Kasumi-1 (cell line): ENCODE results near the gene CCDC149.
"Not testable (repeated sequence)": the region's sequence is repeated elsewhere in the genome, so short reads cannot be mapped to it uniquely, and the experiment has no call there.

Experiments
- DNase-seq, 2 experiments: peaks; one replicate each; lab custom pipeline; 2025; lab: John Stamatoyannopoulos, UW

Gene CCDC149

DNA sequence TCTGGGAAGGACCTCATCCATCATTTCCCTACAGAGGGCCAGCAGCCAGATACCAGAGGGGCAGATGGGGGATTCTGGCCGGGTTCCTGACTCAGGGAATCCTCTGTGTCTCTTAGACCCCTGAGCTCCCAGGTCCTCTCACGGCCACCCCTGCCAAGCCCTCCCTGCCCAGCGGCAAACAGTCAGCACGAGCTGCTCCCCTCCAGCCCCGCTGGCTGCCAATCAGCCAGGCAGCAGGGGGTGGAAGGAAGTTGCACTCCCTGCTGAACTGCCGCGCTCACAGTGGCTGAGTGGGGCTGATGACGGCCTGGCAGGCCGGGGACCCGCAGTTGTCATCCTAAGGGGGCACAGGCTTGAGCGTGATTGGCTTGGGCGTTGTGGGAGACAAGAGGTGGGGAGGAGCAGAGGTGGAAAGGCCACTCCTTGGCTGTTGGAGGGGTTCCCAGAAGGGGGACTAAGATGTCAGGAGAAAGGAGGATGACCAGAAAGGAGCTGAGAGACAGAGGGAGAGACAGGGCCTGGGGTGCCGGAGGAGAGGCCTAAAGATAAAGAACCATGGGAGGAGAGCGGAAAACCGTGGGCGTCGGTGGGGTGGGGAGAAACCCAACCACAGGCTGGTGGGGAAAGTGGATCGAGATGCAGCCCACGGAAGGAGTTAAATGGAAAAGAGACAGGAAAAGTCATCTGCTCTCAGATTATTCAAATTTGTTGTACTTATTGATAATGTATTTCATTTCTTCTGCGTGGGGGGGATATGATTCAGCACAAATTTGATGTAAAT is 4.4 kb upstream of the CCDC149 start:
- DNase-seq, result no peak

DNA sequence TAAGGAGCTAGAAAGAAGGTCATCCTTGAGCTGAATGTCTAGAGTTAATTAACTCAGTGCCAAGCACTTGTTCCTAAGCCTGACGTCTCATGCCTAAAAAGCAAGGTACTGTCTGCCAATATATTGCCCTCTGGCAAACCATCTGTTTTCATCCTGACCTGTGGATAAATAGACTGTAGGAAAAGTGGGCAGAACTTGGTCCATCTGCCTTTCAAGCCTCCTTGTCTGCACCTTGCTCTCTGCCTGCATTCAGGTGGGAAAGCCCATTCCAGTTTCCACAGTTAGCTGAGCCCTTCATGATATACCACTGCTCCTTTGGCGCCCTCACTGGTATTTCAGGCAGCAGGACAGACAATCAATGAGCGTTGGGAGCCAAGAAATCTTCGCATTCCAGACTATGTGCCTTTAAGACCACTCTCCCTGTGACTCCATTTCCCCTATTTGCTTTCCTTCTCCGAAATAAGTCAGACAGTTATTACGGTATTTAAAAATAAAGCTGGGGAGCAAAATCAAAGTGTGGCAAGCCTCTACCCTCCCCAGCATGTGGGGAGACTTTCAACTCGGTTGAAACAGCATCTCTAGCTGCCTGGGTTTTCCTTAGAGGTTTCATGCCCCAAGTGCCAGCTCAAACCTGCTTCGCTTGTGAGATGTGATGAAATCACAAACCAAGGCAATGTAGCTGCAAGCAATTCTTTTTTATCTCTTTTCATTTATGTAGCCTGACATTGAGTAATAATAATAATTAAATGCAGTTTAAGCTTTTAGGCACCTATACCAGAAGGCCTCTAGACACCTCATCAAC is 2.5 kb upstream of the CCDC149 start:
- no peak for DNase-seq

DNA sequence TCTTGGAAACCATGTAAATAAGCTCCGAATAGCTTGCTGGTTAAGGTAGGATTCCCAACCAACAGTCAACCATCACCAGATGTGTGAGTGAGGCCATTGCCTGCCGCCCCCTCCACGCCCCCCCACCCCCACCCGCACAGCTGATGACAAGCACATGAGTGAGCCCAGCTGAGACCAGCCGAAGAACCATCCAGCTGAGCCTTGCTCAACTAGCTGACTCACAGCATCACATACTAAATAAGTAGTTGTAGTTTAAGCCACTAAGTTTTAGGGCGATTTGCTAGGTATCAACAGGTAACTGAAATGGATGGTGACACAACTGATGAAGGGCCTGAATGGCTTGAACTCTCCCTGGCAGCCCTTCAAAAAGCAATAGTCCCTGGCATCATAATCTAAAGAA is 1.6 kb upstream of the CCDC149 start:
- DNase-seq, result no peak

DNA sequence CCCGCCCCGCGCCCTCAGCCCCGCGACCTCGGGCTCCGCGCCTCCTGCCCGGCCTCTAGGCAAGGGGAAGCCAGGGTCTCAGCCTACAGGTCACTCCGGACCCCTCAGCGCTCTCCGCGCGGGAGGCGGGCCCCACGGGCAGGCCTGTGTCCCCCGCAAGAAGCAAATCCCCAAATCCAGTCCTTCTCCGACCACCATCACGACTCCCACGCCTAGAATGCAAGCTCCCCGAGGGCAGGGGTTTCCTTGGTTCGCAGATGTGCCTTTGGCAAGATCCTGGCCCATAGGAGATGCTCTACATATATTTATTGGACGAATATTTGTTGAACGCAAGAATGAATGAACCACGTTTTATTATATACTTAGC is 260 bp upstream of the CCDC149 start:
- DNase-seq, result no peak

DNA sequence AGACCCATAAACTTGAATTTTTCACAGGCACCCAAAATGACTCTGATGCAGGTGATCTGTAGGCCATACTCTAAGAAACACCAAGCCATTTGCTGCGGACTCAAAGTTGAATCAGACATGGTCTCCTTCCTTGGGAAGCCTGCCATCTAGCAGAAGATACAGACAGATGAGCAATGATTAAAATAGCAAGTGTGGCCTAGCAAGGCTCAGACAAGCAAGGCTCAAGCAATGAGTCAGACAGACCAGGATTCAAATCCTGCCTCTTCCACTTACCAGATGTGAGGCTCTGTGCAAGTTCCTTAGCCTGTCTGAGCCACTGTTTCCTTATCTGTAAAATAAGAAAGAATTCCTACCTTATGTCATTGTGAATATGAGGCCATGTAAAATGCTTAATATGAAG is 2.3 kb downstream of the CCDC149 start:
- no peak for DNase-seq

DNA sequence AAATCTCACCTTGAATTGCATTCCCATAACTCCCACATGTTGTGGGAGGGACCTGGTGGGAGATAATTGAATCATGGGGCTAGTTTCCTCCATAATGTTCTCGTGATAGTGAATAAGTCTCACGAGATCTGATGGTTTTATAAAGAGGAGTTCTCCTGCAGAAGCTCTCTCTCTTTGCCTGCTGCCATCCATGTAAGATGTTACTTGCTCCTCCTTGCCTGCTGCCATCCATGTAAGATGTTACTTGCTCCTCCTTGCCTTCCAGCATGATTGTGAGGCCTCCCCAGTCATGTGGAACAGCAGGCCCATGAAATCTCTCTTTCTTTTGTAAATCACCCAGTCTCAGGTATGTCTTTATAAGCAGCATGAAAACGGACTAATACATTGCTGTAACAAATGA is 3.2 kb downstream of the CCDC149 start:
- not testable (repeated sequence) for DNase-seq

DNA sequence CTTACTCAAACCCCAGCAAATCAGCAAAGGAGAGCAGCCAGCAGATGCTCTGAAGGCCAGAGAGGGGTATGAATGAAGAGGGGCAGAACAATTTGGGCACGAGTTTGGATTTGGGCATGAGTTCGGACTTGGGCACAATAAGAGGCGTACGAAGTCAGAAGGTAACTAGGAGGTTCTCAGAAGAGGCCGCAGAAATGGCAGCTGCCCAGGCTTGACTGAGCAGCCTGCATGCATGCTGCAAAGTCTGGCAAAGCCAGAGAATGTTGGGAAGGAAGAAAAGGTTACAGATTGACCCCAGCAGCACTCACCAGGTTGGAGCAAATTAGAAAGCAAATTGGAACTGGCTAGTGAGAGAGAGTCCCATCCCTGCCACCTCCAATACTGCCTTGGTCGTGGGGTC is 15.2 kb downstream of the CCDC149 start:
- DNase-seq, result no peak

DNA sequence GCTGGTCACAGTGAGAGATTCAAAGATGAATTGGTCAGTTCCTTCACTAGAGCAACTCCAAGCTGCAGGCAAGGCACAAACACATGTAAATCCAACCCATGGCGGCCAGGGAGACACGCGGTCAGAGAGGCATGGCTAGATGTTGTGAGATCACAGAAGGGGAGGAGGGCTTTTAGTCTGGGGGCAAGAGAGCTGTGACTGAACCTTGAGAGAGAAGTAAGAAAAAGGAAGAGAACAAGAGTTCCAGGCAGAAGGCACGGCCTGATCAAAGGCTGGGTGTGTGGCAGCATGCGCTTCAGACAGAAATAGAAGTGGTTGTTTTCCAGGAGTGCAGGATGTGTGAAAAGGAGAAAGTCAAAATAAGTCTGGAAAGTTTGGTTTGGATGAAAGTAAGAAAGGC is 15.9 kb downstream of the CCDC149 start:
- no peak for DNase-seq

DNA sequence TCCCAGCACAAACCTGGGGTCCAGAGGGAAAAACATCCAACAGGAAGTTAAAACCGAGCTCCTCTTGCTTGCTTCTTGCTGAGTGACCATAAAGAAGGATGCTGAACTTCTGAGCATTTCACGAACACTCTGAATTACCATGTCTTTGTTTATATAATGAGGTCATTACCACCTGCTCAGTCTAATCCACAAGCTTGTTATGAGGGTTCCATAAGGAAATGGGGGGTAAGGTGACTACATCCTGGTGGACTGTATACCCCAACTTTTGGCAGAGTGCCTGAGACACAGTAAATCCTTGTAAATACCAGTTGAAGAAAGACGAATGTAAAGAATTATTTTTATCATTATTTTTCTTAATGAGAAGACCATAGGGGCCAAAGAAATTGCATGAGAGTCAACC is 16.8 kb downstream of the CCDC149 start:
- DNase-seq, result no peak

DNA sequence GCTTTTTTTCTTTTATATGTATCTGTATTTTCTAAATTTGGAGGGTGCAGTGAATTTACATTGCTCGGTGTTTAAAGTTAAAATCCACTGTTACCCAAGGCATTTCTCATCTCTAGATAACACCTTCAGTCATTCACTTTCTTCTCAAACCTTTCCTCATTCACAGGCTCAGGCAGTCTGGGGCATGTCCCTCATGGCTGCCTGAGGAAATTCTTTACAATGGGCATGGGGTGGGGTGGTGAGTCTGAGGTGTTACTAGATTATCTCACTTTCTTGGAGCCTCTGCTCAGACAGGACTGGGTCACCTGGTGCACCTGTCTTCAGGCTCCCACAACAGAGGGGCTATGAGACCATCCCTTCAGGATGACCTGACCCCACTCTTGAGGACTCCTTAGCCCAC is 17.4 kb downstream of the CCDC149 start:
- DNase-seq, result no peak

DNA sequence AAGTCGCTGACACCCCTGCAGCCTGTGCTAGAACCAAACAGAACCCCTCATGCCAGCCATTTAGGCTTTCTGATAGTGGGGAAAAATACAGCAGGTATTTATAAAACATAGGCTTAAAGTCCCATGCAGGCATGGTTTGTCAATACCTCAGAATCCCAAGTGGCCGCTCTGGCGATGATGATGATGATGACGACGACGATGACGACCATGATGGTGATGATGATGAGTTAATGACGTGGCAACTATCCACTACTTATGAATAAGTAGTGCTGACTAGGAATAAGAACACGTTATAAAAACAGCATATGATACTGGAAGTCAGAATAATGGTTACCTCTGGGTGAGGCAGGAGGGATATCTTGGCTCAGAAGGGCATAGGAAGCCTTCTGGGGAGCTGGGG is 18.0 kb downstream of the CCDC149 start:
- no peak for DNase-seq

DNA sequence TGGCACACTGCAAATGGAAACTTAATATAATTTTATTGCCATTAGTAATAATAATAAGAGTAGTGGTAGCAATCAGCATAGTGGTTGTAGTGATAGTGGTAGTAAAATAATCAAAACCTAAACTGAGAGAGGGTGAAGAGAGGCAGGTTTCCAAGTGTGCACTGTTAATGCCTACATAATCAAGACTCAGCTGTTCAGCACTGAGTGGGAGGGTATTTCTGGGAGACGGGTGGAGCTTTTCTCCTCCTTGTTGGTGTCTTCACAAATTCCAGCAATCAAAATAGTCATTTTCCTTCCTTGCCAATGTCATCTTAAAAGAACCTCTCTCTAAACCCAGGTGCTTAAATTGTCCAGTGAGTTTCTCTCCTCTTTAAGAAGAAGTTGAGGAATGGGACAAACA is 18.6 kb downstream of the CCDC149 start:
- DNase-seq, result no peak

DNA sequence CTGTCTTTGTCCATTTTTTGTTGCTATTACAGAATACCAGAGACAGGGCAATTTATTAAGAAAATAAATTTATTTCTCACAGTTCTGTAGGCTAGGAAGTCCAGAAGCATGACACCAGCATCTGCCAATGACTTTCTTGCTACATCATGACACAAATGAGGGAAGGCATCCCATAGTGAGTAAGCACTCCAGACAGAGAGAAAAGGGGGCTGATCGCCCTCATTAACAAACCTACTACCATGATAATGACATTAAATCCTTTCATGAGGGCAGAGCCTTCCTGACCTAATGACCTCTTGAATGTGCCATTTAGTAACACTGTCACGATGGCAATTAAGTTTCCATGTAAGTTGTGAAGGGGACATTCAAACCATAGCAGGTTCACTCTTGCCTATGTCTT is 20.1 kb downstream of the CCDC149 start:
- no peak for DNase-seq

DNA sequence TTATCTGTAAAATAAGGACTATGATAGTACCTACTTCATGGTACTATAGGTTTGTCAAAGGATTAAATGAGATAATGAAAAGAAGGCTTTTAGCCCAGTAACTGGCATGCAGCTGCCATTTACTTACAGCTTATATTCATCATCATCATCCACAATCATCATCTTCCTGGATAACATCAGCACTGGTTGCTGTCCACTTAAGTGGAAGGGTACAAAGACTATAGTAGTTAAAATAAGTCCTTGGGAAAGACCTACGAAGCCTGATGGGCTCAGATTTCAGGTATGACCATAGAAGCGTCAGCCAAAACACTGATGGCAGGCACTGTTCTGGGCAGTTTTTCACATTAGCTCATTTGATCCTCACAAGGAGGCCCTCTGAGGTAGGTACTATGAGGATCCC is 20.6 kb downstream of the CCDC149 start:
- no peak for DNase-seq

DNA sequence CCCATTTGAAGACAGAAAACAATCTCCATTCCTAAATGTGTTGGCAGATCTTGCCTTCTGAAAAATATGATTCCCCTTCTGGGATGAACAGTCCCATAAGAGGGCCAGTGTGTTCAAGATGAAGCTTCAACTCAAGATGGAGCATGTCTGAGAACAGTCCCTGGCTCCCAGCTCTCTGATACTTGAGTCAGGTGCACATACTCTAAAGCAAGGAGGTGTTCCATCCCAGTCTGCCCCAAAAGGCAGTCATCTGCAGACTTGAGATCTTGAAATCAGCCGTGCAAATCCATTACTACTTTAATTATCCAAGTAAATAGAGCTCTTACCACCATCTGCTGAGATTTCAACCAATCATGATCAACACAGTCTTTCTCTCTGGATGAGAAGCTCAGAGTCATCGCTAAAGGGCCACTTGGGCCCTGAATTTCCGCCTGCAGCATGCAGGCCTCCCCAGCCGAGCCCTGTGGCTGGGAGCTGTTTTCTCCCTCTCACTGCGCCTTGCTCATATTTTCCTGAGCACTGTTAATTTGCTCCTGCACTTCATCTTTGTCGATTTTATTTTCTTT is 22.2 kb downstream of the CCDC149 start:
- DNase-seq, result no peak

DNA sequence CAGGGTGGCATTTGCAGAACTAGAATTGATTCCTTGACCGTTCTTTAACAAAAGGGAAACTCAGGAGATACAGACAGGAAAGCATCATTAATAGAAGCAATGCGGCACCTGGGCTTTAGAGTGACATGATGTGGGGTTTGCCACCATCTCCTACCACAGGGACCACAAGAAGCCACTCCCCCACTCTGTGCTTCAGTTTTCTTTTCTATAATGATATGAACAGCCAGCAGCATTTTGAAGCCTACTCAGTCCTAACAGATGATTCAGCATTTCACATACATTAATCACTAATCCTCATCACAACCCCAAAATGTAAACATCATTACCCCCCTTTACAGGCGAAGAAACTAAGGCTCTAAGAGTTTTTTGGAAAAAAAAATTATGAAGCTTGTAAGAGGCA is 22.9 kb downstream of the CCDC149 start:
- DNase-seq, result no peak

DNA sequence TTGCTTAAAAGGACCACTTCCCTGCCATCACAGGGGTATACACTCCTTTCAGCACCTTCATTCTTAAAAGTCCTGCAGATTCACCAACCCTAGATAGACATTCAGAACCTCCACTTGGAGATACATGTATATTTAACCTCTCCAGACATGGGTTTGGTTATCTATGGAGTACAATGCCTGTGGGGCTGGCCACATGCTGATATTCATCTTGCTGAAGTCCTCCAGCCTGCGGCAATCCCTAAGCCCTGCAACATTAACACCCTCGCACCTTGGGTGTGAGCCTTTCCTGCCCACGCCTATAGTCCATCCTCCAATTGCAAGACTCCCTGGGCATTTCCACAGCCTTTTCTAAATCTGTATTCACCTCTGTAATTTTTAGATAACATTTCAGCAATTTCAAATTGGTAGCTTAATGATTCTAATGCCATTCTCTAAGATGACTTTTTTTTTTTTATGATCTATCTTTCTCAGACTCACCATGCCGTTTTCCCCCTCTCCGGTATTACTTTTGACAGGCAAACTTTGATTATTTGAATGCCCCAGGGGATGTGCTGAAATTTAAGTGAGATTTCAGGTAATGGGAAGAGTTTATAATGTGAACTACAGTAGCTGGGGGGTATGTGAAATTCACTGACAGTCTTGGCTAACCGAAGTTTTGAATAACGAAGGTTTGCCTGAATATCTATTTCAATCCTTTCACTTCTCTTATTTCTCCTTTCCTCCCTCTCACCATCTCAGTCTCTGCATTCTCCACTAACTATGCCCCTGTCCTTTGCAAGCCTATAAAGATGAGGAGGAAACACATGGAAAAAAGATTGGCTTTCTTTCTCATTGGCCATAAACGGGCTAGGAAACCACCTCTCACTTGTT is 24.1 kb downstream of the CCDC149 start:
- no peak for DNase-seq

DNA sequence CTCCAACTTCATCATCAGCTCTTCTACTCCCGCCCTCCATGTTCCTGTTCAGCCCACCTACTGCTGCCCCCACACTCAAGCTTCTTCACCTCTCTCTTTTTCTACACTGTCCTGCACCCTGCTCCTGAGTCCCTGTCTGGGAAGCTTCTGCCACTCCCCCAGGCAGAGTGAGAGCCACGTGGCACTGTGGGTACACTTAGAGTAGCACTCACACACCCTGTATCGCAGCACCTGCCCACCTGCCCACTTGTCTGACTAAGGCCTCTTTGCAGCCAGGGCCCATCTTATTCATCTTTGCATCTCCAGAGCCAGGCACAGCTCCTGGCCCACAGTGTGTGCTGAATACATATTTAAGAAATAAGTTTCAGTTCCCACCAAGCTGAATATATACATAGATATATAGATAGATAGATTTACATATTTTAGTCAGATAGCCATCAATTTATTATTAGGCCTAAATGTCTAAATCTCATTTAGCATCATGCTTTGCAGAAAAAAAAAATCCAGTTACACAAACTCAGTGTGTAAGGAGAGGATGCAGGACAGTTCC is 24.9 kb downstream of the CCDC149 start:
- no peak for DNase-seq

DNA sequence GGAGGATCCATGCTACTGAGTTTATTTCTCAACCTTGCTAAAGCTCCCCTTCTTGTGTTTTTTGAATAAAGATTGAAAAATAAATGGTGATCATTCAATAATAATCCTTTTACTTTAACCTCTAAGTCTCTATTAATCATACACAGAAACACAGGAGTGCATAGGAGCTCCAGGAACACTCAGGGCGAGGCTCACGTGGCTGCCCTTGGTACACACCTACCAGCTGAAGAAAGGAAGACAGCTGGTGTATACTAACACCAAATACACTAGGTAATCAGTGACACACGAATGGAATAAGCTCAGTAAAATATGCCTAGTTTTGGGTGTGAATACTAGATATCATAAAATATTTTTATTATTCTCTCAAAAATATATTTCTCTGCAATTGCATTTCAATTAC is 26.2 kb downstream of the CCDC149 start:
- DNase-seq, result no peak

DNA sequence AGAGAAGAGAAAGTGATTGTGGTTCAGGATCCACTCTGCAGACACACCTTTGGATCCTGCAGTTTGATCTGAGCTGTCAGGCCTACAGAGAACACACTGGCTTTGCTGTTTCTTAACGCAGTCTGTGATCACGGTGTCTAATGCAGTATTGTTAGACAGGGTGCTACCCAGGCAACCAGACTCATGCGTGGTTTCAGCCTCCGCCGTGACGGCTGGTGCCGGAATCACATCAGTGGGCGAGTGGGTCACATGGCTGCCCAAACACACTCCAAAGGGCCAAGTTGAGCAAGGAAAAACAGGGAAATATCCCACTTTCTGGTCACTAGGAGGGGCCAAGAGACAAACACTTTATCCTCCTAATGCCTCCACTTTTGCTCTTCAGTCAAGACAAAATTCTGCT is 27.5 kb downstream of the CCDC149 start:
- no peak for DNase-seq

DNA sequence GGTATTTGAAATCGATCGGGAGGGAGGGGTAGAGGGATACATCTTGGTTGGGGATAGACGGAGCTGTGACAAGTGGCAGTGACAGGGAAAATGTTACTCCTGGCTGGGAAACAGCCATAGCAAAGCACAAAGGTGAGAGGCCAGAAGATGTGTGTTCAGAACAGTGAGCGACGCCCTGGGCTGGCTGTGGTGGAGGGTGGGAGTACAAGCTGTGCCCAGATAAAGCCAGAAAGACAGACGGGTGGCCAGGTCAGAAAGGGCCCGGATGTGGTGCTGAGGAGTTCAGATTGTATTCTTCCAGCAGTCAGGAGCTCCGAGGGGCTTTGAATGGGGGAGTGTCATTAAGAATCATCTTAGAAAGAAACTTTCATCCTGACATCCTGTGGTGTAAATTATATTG is 27.9 kb downstream of the CCDC149 start:
- no peak for DNase-seq
